ENCODE measurements around the gene SHMT1.
"Not testable (repeated sequence)": the region's sequence is repeated elsewhere in the genome, so short reads cannot be mapped to it uniquely, and the experiment has no call there.

GRCh38 chr17:18388728-18389127 is 25.4 kb upstream of the SHMT1 start:
- TF ChIP-seq CTCF, POLR2A (IDR thresholded peaks at IDR 0.05): not testable (repeated sequence)

Measured in adrenal gland (tissue), 5 donors.